ENCODE results near the gene ANKRD18B.
A peak's percentile ranks its signal among the peaks of the same experiment; 100 is the strongest.
"Not testable (repeated sequence)": the region's sequence is repeated elsewhere in the genome, so short reads cannot be mapped to it uniquely, and the experiment has no call there.

The ANKRD18B gene

DNA sequence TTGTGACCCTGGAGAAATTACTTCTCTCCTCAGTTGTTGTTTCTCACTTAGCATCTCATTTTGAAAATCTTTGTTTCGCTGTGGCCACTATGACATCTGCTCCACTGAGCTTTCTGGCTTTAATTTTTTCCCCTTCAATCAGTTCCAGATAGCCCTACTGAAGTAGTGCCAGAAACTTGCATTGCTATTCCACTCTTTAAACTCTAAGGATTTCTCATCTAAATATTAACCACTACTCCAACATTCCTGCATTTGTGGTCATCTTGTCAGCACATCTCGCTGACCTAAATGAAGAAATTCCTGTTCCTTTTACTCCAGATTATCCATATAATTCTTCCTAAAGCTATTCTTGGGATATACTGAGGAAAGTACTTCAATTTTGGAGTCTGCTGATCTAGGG is 35.0 kb upstream of the ANKRD18B start:
- H3K4me3 Mint-ChIP-seq, result no peak overlapping the region
- H3K27me3 Mint-ChIP-seq (ENCODE audit: low read depth), result no peaks in the 10 kb centered on the region
- peaks cover 6% of the 10 kb centered on the region for H3K4me1 Mint-ChIP-seq
- H3K36me3 Mint-ChIP-seq (ENCODE audit: low read depth), result no peaks in the 10 kb centered on the region
- TF ChIP-seq CTCF (IDR thresholded peaks at IDR 0.05; ENCODE audit: unreplicated experiment in 3 of 3), result no peak
- peak overlapping the region in 2 of 3 experiments; percentile 14 to 42 for H3K27ac Mint-ChIP-seq
- H3K9me3 Mint-ChIP-seq, result no peaks in the 10 kb centered on the region

DNA sequence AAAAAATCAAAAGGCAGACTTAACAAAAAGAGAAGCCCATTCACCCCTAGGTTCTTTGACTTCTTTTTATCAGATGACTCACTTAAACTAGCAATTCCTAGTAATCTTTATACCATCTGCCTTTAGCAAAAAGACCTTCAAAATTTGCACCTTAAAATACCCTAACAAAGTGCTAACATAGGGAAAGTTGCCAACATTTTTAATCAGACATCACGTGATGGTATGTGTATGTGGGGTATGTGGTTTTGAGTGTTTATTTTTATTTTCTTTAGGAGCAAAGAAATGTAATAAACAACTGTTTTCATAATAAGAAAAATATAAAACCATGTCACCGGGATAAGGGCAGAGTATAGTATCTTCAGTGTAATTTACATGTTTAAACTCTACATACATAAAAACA is 30.2 kb upstream of the ANKRD18B start:
- not testable (repeated sequence) for H3K4me1 Mint-ChIP-seq; H3K27ac Mint-ChIP-seq; H3K9me3 Mint-ChIP-seq; H3K27me3 Mint-ChIP-seq (ENCODE audit: low read depth); H3K36me3 Mint-ChIP-seq (ENCODE audit: low read depth); H3K4me3 Mint-ChIP-seq

DNA sequence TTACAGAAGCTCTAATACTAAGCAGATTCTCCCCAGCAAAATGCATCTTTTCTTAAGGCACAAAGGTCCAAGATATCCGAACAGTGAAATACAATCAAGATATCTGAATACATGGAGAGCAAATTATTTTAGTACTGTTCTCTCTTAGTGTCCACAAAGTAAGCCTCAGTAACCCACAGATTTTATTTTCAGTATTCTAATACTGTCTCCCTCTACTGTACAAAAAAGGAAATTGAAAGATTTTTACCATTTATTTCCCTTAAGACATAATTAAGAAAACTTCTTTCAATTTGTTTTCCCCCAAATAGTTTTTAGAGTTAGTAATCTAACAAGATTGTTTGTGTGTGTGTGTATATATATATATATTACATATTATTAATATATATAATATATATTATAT is 25.7 kb upstream of the ANKRD18B start:
- Mint-ChIP-seq H3K27ac (no peak overlapping the region), H3K4me3 (no peak overlapping the region), H3K4me1 (no peaks in the 10 kb centered on the region), H3K36me3 (ENCODE audit: low read depth) (no peaks in the 10 kb centered on the region), H3K9me3 (no peaks in the 10 kb centered on the region), H3K27me3 (ENCODE audit: low read depth) (no peaks in the 10 kb centered on the region)
- TF ChIP-seq CTCF (IDR thresholded peaks at IDR 0.05; ENCODE audit: unreplicated experiment in 3 of 3), result peak in 2 of 3 experiments; percentile 23 to 27

DNA sequence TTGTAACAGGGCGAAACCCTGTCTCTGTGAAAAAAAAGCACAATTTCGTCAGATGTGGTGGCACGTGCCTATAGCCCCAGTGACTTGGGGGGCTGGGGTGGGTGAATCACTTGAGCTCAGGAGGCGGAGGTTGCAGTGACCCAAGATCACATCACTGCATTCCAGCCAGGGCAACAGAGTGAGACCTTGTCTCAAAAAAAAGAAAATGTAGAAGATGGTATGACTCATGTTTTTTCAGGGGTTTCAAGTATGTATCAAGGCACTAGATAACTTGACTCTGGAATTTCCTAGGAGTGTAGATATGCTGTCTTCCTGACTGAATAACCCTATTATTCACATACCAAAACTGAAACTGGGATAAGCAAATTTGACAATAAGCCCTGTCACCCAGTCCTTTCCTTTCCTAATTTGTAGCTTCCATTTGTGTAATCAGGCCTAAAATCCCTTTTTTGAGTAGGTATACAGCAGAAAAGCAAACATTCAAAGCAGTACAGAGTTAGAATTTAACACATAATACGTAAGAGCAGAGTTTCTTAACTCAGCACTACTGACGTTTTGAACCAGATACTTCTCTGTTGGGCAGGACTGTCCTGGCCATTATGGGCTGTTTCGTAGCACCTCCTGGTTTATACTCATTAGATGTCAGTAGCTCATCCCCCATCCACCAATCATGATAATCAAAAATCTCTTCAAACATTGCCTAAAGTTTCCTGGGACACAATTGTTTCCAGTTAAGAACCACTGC is 17.3 kb upstream of the ANKRD18B start:
- H3K27me3 Mint-ChIP-seq (ENCODE audit: low read depth), result no peaks in the 10 kb centered on the region
- no peak overlapping the region for H3K4me3 Mint-ChIP-seq
- TF ChIP-seq CTCF (IDR thresholded peaks at IDR 0.05; ENCODE audit: unreplicated experiment in 3 of 3), result no peak
- peaks cover 10% of the 10 kb centered on the region for H3K4me1 Mint-ChIP-seq
- H3K36me3 Mint-ChIP-seq (ENCODE audit: low read depth), result no peaks in the 10 kb centered on the region
- H3K9me3 Mint-ChIP-seq, result no peaks in the 10 kb centered on the region
- H3K27ac Mint-ChIP-seq, result peak overlapping the region in 2 of 3 experiments; percentile 38 to 63

DNA sequence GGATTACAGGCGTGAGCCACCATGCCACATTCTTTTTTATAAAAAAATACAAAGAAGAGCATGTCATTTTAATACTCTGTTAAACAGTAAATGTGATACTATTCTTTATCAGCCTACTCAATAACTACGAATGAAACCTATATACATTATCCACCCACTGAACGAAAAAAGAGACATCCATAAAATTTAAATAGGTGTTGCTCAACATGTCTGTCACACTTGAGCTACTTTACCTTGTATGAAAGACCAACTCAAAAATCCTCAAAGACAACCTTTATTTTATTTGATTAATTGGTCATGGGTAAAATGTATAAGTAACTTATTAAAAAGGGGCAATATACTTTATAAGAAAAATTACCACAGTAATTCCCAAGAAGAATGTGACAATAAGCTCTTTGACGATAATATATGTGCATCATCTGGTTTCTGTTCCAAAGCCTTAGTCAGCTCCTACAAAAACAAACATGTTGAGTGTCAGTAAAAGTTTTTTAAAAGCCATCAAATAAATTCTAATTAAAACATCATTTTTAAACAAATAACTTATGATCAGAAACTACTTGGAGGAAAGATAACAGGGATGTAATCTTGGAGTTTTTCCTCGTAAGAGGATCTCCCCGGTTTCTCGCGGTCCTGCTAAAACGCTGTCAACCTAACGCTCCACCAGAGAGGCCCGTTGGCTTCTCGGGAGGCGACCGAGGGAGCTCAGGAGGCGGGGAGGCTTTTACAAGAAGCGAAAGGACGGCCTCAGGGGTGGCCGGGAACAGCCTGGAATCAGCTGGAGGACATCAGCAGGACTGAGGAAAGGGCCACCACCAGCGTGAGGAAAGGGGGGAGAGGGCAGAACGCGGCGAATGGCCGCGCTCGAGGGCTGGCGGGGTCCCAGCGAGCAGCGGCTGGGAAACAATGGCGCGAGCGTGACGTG is 13.5 kb upstream of the ANKRD18B start:
- no peaks in the 10 kb centered on the region for H3K27me3 Mint-ChIP-seq (ENCODE audit: low read depth)
- no peaks in the 10 kb centered on the region for H3K36me3 Mint-ChIP-seq (ENCODE audit: low read depth)
- peak overlapping the region; percentile 96 to 99 (median 98) for H3K4me3 Mint-ChIP-seq
- H3K27ac Mint-ChIP-seq, result peak overlapping the region; percentile 100
- peaks cover 10% of the 10 kb centered on the region for H3K4me1 Mint-ChIP-seq
- TF ChIP-seq CTCF (IDR thresholded peaks at IDR 0.05; ENCODE audit: unreplicated experiment in 3 of 3), result no peak
- H3K9me3 Mint-ChIP-seq, result no peaks in the 10 kb centered on the region

GRCh38 chr9:33511184-33511517 is 12.9 kb upstream of the ANKRD18B start:
- Mint-ChIP-seq H3K4me3 (peak overlapping the region; percentile 96 to 99 (median 98)), H3K27ac (peak overlapping the region; percentile 100)
- not testable (repeated sequence) for H3K4me1 Mint-ChIP-seq; H3K27me3 Mint-ChIP-seq (ENCODE audit: low read depth); H3K9me3 Mint-ChIP-seq; H3K36me3 Mint-ChIP-seq (ENCODE audit: low read depth)

GRCh38 chr9:33512535-33512934 is 11.5 kb upstream of the ANKRD18B start:
- H3K27ac Mint-ChIP-seq, result peak overlapping the region; percentile 6 to 47 (median 19)
- not testable (repeated sequence) for H3K9me3 Mint-ChIP-seq; H3K27me3 Mint-ChIP-seq (ENCODE audit: low read depth); H3K36me3 Mint-ChIP-seq (ENCODE audit: low read depth); H3K4me1 Mint-ChIP-seq
- peak overlapping the region in 2 of 3 experiments; percentile 10 to 24 for H3K4me3 Mint-ChIP-seq

DNA sequence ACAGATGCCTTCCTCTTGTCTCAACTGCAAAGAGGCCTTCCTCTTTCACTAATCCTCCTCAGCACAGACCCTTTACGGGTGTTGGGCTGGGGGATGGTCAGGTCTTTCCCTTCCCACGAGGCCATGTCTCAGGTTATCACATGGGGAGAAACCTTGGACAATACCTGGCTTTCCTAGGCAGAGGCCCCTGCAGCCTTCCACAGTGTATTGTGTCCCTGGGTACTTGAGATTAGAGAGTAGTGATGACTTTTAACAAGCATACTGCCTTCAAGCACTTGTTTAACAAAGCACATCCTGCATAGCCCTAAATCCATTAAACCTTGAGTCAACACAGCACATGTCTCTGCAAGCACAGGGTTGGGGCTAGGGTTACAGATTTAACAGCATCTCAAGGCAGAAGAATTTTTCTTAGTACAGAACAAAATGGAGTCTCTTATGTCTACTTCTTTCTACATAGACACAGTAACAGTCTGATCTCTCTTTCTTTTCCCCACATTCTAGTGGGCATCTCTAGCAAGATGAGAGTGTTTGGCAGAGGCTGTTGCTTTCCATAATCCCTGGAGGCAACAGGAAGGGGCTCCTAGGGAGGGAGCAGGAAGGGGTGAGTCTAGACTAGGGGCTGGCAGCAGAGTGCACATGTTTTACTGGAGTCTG is 8.6 kb upstream of the ANKRD18B start:
- H3K27me3 Mint-ChIP-seq (ENCODE audit: low read depth); H3K4me1 Mint-ChIP-seq; H3K36me3 Mint-ChIP-seq (ENCODE audit: low read depth); H3K9me3 Mint-ChIP-seq; H3K4me3 Mint-ChIP-seq: not testable (repeated sequence)
- peak overlapping the region; percentile 35 to 44 (median 36) for H3K27ac Mint-ChIP-seq

- H3K4me1 Mint-ChIP-seq; H3K9me3 Mint-ChIP-seq; H3K27ac Mint-ChIP-seq; H3K36me3 Mint-ChIP-seq (ENCODE audit: low read depth); H3K4me3 Mint-ChIP-seq; H3K27me3 Mint-ChIP-seq (ENCODE audit: low read depth): not testable (repeated sequence)
Measured at GRCh38 chr9:33516397-33516796, 7.7 kb upstream of the ANKRD18B start.
